Subcutaneous preadipocyte (primary cell): ENCODE data around the gene TBC1D3H. TPM values are rescaled to one million over a fixed set of nuclear protein-coding genes. Genes with fewer than 3 reads are reported as not detected.

Source experiments
- small RNA-seq: library from RNA; depleted of rRNA; stranded (forward); fragments of <200 nt; gene quantifications from one replicate; pipeline ENCODE3, GENCODE V24; 2012
- total RNA-seq: library from RNA; depleted of rRNA; stranded (reverse); fragments of >200 nt; gene quantifications from 2 replicates; pipeline ENCODE4 v1.2.3, GENCODE V29; 2012

TBC1D3H gene
- total RNA-seq, result not detected in 2 replicates

DNA sequence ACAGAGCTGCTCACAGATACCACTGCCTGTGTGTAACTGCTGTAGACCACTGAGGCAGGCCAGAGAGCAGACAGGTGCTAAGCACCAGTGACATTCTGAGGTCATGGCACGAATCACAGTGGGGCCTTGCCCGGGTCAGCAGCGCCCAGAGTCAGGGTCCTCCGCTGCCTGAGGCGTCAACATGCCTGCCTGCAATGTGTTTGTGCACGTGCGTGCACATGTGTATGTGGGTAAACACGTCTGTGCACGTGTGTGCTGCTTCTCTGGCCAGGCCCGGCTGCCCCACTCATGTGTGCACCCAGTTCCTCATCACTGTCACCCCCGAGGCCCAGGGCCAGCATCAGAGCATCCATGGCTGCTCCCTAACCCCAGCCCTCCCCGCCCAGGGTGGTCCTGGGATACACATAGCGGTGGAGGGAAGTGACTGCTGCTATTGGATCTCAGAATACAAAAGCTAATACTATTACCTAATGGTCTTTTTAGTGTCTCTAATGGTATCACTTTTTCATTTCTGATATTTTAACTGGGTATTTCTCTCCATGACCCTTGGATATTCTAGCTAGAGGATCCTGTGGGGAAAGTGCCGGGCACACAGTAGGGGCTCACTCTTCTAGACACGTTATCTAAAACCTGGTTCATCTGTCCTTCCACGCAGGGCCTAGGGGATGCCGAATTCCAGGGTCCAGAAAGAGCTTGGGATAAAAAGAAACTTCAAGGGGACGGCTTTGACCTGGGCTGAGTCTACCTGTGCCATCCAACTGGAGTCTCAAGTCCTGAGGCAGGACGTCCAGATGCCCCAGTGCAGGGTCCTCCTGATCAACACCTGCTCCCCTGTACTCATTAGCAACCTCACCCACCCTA, at the start of gene TBC1D3H:
TSS of gene TBC1D3H (minus strand) at position 51 of the 861 bp plus-strand sequence. CDS start 1,540 bp downstream, outside the sequence.

Small RNA genes lying within 50 kb of the gene (small RNA-seq; reads per million reads assigned to genes)
- gene RNU6-1192P, result not detected

Other genes with a start within 250 kb of the TBC1D3H start
- gene TBC1D3B, start 211.8 kb downstream of the TBC1D3H start, total RNA-seq, result 0.37 and 0.59 TPM in 2 replicates
- gene CCL3L1, start 191.7 kb downstream of the TBC1D3H start, total RNA-seq, result not detected in 2 replicates
- 0.37 TPM in 1 of 2 replicates, not detected in the other for gene CCL4L2, start 177.4 kb downstream of the TBC1D3H start, total RNA-seq
- gene TBC1D3I, start 123.9 kb downstream of the TBC1D3H start, total RNA-seq, result under 0.01 TPM in 1 of 2 replicates, not detected in the other
- gene TBC1D3G, start 64.6 kb downstream of the TBC1D3H start, total RNA-seq, result not detected in 2 replicates
- 14.7 and 15.1 TPM in 2 replicates for gene ZNHIT3, start 98.2 kb upstream of the TBC1D3H start, total RNA-seq
- 52.9 and 73.5 TPM in 2 replicates for gene MYO19, start 146.4 kb upstream of the TBC1D3H start, total RNA-seq
- gene PIGW, start 146.6 kb upstream of the TBC1D3H start, total RNA-seq, result 6.6 and 9.0 TPM in 2 replicates
- gene GGNBP2, start 156.5 kb upstream of the TBC1D3H start, total RNA-seq, result 46.5 and 48.1 TPM in 2 replicates
- gene DHRS11, start 203.4 kb upstream of the TBC1D3H start, total RNA-seq, result 5.1 and 9.6 TPM in 2 replicates
- 4.4 and 5.1 TPM in 2 replicates for gene MRM1, start 213.1 kb upstream of the TBC1D3H start, total RNA-seq